ENCODE results near the gene ANP32A.
"Not testable (repeated sequence)": the region's sequence is repeated elsewhere in the genome, so short reads cannot be mapped to it uniquely, and the experiment has no call there.

The ANP32A gene

GRCh38 chr15:68820295-68821189, at the start of gene ANP32A:
ANP32A (minus strand) TSS chr15:68820895; CDS start chr15:68820751, 144 bp downstream.
- DNase-seq: peak; percentile 99

GRCh38 chr15:68868296-68868695, 47.6 kb upstream of the ANP32A start:
- no peak for DNase-seq

GRCh38 chr15:68862415-68862814, 41.7 kb upstream of the ANP32A start:
- DNase-seq: no peak

- not testable (repeated sequence) for DNase-seq
These were observed 38.0 kb upstream of the ANP32A start for GRCh38 chr15:68858666-68859065.

GRCh38 chr15:68857443-68857842, 36.7 kb upstream of the ANP32A start:
- not testable (repeated sequence) for DNase-seq

GRCh38 chr15:68852461-68852860, 31.8 kb upstream of the ANP32A start:
- DNase-seq: no peak

GRCh38 chr15:68851971-68852370, 31.3 kb upstream of the ANP32A start:
- no peak for DNase-seq

GRCh38 chr15:68849497-68849896, 28.8 kb upstream of the ANP32A start:
- DNase-seq: no peak

GRCh38 chr15:68846851-68847439, 26.2 kb upstream of the ANP32A start:
- no peak for DNase-seq

GRCh38 chr15:68844856-68845550, 24.3 kb upstream of the ANP32A start:
- no peak for DNase-seq

- peak; percentile 56 for DNase-seq
These were observed 23.0 kb upstream of the ANP32A start for GRCh38 chr15:68843425-68844311.

- no peak for DNase-seq
These were observed 22.3 kb upstream of the ANP32A start for GRCh38 chr15:68842958-68843357.

- DNase-seq: no peak
These were observed 13.7 kb upstream of the ANP32A start for GRCh38 chr15:68834346-68834745.

GRCh38 chr15:68833700-68834331, 13.1 kb upstream of the ANP32A start:
- no peak for DNase-seq

GRCh38 chr15:68830141-68830785, 9.6 kb upstream of the ANP32A start:
- no peak for DNase-seq

GRCh38 chr15:68829068-68829467, 8.4 kb upstream of the ANP32A start:
- no peak for DNase-seq

GRCh38 chr15:68823561-68823960, 2.9 kb upstream of the ANP32A start:
- DNase-seq: no peak

- DNase-seq: no peak
These were observed 2.1 kb upstream of the ANP32A start for GRCh38 chr15:68822818-68823217.

GRCh38 chr15:68821841-68822381, 1.2 kb upstream of the ANP32A start:
- DNase-seq: no peak

- DNase-seq: no peak
These were observed 620 bp upstream of the ANP32A start for GRCh38 chr15:68821190-68821840.
